ENCODE data around the gene ELF1.
"Not testable (repeated sequence)": the region's sequence is repeated elsewhere in the genome, so short reads cannot be mapped to it uniquely, and the experiment has no call there.

Gene ELF1

GRCh38 chr13:41019011-41019487 lies at the start of gene ELF1:
Gene ELF1, minus strand, starts transcription at chr13:41019316. Its CDS starts 37,262 bp downstream, at chr13:40982054.
- no peak for DNase-seq

GRCh38 chr13:41065078-41065477 lies 46.0 kb upstream of the ELF1 start:
- DNase-seq = no peak

- DNase-seq = no peak
Observed at GRCh38 chr13:41064493-41064892, 45.4 kb upstream of the ELF1 start.

GRCh38 chr13:41061914-41062837 lies 43.1 kb upstream of the ELF1 start:
- no peak for DNase-seq

GRCh38 chr13:41061075-41061913 lies 42.2 kb upstream of the ELF1 start, which contains the start of gene WBP4:
Gene WBP4, plus strand, starts transcription at chr13:41061509. Its CDS starts 165 bp downstream, at chr13:41061674.
- DNase-seq = peak; percentile 97

- peak; percentile 93 for DNase-seq
Observed at GRCh38 chr13:41060724-41061074, 41.6 kb upstream of the ELF1 start.

GRCh38 chr13:41060082-41060723 lies 41.1 kb upstream of the ELF1 start:
- DNase-seq = peak; percentile 91

GRCh38 chr13:41059456-41060081 lies 40.5 kb upstream of the ELF1 start:
- peak; percentile 41 for DNase-seq

GRCh38 chr13:41058295-41059070 lies 39.4 kb upstream of the ELF1 start:
- no peak for DNase-seq

GRCh38 chr13:41056826-41057711 lies 38.0 kb upstream of the ELF1 start:
- DNase-seq = no peak

- no peak for DNase-seq
Observed at GRCh38 chr13:41056194-41056593, 37.1 kb upstream of the ELF1 start.

GRCh38 chr13:41054919-41055619 lies 36.0 kb upstream of the ELF1 start:
- no peak for DNase-seq

GRCh38 chr13:41054212-41054877 lies 35.2 kb upstream of the ELF1 start:
- DNase-seq = no peak

GRCh38 chr13:41053384-41053826 lies 34.3 kb upstream of the ELF1 start:
- DNase-seq = no peak

- no peak for DNase-seq
Observed at GRCh38 chr13:41052441-41052840, 33.3 kb upstream of the ELF1 start.

- DNase-seq = no peak
Observed at GRCh38 chr13:41049480-41050440, 30.6 kb upstream of the ELF1 start.

GRCh38 chr13:41048640-41049039 lies 29.5 kb upstream of the ELF1 start:
- no peak for DNase-seq

GRCh38 chr13:41042419-41042818 lies 23.3 kb upstream of the ELF1 start:
- DNase-seq = not testable (repeated sequence)
